Measurements from ENCODE around the gene FMOD. TPM values are rescaled to one million over a fixed set of nuclear protein-coding genes. Genes with fewer than 3 reads are reported as not detected.

The FMOD gene
- total RNA-seq, 1 donor, result 0.86 TPM

DNA sequence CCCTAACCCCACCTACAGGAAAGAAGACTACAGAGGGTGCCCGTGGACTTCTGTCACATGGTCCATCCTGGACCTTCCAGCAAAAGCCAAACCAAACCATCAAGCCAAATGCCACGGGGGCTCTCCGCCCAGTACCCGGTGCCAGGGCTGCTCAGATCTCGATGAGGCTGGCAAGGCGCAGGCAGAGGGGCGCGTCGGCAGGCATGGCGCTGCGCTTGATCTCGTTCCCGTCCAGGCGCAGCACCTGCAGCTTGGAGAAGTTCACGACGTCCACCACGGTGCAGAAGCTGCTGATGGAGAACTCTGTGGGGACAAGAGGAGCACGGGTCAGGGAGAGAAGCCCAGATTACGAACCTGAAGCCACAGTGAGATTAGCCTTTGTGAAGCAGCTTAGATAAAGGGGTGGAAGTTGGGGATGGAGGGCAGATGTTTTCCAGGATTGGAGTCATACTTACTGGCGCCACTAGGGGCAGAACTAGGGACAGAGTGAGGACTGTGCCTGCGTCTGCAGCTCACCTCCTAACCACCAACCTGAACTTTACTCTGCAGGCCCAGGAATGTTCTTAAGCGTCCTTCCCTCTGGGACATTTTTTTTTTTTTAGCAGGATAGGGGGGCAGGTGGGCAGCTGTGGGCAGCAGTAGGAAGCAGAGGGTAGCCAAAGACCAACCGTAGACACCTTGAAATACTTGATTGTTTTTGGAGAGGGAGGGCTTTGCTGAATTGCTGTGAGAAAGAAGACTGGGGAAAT, 8.6 kb downstream of the FMOD start:
- peak; percentile 44 for DNase-seq (ENCODE audit: low read depth)
- TF ChIP-seq, protein P1, sequence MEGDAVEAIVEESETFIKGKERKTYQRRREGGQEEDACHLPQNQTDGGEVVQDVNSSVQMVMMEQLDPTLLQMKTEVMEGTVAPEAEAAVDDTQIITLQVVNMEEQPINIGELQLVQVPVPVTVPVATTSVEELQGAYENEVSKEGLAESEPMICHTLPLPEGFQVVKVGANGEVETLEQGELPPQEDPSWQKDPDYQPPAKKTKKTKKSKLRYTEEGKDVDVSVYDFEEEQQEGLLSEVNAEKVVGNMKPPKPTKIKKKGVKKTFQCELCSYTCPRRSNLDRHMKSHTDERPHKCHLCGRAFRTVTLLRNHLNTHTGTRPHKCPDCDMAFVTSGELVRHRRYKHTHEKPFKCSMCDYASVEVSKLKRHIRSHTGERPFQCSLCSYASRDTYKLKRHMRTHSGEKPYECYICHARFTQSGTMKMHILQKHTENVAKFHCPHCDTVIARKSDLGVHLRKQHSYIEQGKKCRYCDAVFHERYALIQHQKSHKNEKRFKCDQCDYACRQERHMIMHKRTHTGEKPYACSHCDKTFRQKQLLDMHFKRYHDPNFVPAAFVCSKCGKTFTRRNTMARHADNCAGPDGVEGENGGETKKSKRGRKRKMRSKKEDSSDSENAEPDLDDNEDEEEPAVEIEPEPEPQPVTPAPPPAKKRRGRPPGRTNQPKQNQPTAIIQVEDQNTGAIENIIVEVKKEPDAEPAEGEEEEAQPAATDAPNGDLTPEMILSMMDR (IDR thresholded peaks at IDR 0.05; ENCODE audit: insufficient read depth, low read depth, low read length), result peak; percentile 79
- no peak overlapping the region for H3K4me3 ChIP-seq (ENCODE audit: low read depth, low read length)

DNA sequence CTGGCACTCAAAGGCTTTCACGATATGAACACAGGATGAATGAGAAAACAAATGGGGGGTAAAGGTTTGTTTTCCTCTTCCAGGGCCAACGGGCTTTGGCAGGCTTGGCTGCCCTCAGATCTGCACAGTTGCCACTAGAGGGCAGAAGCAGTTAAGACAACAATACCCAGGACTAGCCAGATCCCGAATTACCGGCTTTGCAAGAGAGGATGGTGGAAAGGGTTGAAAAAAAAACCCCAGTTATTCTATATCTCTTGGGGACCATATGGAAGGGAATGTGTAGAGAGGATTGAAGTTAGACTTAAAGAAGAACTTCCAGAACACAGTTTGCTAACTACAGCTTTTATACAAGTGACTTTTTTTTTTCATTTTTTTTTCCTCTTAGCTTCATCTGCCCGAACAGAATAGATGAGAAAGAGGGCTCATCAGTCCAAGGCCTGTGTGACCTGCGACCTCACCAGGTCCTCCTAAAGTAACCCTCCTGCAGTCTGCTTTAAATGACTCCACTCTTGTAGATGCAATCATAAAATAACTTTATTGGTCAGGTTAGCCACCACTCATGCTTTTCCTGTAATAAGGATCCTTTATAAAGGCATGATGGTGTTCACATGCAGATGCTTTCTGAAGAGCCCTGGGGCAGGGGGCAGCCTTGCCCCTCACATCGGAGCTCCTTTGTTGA, 10.7 kb downstream of the FMOD start:
- no peak overlapping the region for H3K4me3 ChIP-seq (ENCODE audit: low read depth, low read length)
- DNase-seq (ENCODE audit: low read depth), result peak; percentile 84
- TF ChIP-seq, protein P1 (IDR thresholded peaks at IDR 0.05; ENCODE audit: insufficient read depth, low read depth, low read length), result peak; percentile 88

DNA sequence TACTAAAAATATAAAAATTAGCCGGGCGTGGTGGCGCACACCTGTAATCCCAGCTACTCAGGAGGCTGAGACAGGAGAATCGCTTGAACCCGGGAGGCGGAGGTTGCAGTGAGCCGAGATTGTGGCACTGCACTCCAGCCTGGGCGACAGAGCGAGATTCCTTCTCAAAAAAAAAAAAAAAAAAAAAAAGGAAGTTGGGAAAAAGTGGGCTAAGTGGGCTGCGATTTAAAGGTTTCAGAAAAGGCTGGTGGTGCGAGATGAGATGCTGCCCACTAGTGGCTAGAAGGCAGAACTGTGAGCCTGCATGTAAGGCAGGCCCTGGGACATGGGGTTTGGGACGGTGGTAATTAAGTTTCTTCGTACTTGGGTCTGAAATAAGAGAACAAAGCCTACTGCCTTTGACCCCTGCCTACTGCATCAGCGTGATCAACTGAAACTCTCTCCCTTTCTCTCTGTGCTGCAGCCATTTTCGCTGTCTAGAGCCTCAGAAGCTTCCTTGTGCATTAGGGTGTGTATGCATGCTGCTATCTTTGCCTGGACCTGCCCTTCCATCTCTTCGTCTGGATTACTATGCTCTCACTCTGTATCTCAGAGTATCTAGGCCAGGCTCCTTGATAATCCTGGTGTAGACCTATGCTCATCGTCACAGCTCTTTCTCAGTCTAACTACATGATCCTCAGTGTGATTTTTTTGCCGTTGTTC, 12.4 kb downstream of the FMOD start:
- TF ChIP-seq, protein P1 (IDR thresholded peaks at IDR 0.05; ENCODE audit: insufficient read depth, low read depth, low read length), result peak; percentile 92
- H3K4me3 ChIP-seq (ENCODE audit: low read depth, low read length), result no peak overlapping the region
- DNase-seq (ENCODE audit: low read depth), result peak; percentile 72

DNA sequence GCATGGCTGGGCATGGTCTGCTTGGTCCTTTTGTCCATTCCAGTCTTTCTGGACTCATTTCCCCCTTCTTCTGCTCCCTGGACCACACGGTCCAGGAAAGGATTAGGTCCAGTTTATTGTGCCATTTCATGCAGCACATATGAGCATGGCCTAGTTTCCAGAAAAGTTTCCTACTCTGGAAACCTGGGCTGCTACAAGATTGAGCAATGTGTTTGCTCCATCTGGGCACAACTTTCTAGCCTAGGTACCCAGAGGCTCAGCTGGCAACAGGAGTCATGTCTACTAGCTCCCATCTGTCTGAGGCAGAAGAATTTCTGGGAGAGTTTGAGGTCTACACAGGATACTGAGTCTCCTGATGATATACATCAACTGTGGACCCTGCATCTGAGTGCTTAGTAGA, 14.8 kb downstream of the FMOD start:
- TF ChIP-seq, protein P1 (IDR thresholded peaks at IDR 0.05; ENCODE audit: insufficient read depth, low read depth, low read length), result no peak
- H3K4me3 ChIP-seq (ENCODE audit: low read depth, low read length), result no peak overlapping the region
- no peak for DNase-seq (ENCODE audit: low read depth)

DNA sequence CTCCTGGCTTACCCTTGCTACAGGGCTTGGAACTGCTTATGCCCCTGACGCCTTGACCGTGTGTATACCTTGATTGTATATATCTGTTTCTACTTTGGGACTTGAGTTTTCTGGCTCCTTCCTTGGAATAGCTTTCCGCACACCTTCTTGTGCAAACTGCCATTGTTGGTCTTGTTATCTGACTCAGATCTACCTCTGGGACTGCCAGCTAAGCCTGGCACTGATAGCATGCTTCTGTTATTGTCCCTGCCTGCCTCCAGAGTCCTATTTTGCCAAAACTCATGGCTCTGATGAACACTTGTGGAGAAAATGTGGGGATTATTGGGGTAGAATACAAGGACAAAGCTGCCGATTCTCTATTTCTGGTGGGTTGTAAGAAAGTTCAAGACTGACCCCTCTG, 15.4 kb downstream of the FMOD start:
- TF ChIP-seq, protein P1 (IDR thresholded peaks at IDR 0.05; ENCODE audit: insufficient read depth, low read depth, low read length), result no peak
- DNase-seq (ENCODE audit: low read depth), result no peak
- H3K4me3 ChIP-seq (ENCODE audit: low read depth, low read length), result no peak overlapping the region

DNA sequence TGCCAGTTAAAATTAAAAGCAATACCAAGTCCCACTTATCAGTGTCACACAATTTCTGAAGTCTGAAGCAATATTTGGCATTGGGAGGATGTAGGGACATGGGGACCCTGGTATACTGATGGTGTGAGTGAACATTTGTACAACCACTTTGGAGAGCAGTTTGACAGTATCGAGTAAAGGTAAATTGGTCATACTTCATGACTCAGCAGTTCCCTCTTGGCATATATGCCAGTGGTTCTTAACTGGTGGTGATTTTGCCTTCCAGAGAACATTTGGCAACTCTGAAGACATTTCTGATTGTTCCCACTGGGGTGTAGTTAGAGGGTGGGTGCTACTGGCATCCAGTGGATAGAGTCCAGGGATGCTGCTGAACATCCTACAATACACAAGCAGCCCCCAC, 19.7 kb downstream of the FMOD start:
- no peak for DNase-seq (ENCODE audit: low read depth)
- TF ChIP-seq, protein P1 (IDR thresholded peaks at IDR 0.05; ENCODE audit: insufficient read depth, low read depth, low read length), result no peak
- H3K4me3 ChIP-seq (ENCODE audit: low read depth, low read length), result no peak overlapping the region
